ENCODE data around the gene SLC66A2.

SLC66A2 gene

DNA sequence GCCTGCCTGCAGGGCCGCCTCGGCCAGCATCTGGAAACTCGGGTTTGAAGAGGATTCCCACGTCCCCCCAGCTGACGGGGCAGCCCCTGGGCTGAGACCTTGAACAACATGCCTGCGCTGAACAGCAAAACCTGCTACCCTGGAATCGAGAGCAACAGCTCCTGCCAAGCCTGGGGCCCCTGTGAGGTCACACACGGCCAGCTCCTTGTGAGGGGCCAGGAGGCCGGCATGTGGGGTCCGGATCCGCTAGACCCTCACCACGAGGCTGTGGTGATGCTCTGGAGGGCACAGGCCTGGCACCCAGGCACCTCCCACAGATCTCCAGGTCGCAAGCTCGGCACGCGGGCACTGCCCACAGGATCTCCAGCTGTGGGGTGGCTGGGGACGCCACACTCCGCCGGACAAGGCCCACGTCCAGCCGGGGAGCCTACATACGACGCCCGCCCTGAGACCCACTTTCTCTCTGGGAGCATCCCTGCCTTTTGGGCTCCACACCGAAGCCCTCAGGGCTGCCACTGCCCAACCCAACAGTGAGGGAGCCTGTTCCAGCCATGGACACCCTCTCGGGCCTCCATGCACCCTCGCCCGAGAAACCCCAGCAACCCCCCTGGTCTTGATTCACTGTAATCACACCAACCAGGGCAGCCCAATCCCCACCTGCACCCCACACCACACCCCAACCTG is 34.1 kb downstream of the SLC66A2 start:
- DNase-seq, result no peak

DNA sequence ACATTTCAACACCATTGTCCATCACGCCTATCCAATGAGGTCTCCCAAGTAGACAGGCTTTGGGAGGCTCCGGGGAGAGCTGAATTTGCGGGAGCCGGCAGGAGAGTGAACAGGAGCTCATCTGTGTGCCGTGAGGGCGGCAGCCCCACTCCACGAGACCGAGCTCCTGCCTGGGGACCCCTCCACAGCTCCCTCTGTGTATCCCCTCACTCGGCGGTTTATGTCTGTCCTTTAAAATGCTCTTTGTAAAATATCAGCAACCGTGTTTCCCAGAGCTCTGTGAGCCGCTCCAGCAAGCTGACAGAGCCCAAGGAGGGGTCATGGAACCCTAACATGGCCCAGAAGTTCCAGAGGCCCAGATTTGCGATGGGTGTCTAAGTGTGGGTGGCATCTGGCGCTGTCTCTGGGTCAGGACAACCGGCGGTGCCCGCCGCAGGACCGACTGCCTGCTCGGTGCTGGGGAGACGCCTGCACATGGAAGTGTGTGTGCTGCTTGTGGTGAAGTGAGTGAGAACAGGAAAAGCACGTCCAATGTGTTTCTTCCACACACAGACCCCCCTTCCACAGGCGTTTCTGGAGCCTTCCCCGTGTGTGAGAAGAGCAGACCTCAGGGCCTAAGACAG is 34.8 kb downstream of the SLC66A2 start:
- DNase-seq, result no peak

DNA sequence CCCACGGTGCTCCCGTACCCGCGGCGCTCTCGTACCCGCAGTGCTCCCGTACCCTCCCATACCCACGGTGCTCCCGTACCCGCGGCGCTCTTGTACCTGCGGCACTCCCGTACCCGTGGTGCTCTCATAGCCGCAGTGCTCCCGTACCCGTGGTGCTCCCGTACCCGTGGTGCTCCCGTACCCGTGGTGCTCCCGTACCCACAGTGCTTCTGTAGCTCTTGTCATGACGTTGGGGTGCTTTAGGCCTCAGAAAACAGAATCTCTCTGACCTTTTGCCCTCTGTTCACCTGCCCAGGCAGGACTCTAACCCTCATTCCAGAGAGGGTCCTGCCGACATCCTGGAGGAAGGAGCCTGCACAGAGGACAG is 35.3 kb downstream of the SLC66A2 start:
- DNase-seq, result no peak

DNA sequence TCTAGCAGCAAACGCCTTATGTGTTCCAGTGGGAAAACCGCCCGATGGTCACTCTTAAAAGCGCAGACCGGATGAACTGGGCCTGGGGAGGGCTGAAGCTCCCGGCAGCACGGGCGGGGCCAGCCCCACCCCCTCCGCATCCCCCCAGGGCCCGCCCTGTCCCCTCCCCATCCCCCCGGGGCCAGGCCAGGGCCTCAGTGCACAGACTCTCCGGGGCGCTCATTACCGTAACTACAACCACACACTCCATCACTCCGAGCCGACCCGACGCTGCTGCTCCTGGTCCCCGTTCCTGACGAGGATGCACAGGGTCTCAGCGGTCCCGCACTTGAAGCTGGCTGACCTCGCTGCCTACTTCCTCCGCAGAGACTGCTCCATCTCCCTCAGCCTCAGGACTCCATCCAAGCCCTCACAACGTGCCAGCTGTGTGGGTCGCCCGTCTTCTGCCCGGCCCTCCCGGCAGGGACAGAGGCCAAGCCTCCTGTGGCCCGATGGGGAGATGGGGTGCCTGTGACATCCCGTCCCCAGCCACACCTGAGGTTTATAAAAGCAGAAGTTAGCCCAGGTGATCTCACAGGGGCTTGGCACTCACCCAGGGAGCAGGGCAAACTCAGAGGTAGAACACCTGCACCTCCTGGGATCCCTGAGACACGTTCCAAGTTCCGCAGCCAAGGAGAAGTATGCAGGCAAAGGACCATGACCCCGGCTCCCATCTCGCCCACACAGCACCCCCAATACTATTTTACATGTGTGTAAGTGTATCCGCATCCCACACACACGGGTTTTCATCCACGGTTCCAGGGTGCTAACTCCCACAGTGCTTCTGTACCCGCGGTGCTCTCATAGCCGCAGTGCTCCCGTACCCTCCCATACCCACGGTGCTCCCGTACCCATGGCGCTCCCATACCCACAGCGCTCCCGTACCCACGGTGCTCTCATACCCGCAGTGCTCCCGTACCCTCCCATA is 36.0 kb downstream of the SLC66A2 start:
- no peak for DNase-seq

DNA sequence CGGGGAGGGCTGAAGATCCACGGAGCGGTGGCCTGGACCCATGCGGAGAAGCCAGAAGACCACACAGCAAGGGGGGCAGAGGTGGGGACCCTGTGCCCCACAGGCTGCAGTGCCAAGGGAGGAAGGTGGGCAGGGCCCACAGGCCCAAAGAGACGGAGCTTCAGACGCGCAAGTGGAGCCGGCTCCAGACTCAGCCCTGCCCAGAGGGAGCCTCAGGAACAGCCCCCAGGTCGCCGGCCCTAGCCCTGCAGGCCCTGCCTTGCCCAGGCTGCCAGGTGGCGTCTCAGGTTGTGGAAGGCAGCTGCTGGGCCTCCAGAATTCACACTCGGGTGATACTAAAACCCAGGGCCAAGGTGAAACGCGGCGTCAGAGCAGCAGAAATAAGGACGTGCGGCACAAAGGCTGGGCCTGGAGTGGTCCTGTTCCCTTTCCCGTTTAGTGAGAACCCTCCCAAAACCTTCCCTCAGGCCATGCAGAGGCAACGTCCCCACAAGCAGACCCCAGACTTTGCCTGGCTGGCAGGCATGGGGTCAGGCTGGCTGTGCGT is 36.8 kb downstream of the SLC66A2 start:
- DNase-seq, result no peak

DNA sequence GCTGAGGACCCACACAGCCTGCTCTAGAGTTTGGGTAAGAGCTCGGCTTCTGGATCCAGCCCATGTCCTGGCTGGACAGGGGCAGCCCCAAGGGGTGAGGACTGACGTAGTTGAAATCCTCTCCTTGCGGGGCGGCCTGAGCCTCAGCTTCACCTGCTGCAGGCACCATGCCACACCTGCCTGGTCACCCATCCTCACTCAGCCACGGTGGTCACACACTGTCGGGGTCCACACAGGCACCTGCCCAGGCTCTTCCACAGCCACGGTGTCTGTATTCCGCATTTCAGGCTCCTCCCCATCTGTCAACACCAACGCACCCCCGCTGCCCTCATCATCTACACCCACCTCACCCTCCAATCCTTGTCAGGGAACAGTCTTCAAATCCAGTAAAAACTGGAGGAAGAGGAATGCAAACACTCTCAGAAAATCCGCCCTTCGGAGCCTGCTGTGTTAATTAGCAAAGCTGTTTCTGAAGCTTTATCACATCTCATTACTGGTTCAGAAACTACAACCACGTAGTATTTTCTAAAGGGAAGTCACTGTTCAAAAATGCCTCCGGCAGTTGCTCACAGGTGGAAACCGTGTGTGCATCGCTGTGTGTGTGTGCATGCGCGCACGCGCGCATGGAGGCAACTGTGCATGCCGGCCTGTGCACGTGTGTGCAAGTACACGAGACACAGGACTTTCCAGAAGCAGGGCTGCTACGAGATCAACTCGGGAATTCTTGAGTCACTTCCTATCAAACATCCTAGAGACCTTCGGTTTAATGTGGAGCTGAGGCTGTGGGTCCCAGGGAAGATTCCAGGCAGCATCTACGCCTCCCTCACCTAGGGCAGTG is 38.2 kb downstream of the SLC66A2 start:
- DNase-seq, result no peak

DNA sequence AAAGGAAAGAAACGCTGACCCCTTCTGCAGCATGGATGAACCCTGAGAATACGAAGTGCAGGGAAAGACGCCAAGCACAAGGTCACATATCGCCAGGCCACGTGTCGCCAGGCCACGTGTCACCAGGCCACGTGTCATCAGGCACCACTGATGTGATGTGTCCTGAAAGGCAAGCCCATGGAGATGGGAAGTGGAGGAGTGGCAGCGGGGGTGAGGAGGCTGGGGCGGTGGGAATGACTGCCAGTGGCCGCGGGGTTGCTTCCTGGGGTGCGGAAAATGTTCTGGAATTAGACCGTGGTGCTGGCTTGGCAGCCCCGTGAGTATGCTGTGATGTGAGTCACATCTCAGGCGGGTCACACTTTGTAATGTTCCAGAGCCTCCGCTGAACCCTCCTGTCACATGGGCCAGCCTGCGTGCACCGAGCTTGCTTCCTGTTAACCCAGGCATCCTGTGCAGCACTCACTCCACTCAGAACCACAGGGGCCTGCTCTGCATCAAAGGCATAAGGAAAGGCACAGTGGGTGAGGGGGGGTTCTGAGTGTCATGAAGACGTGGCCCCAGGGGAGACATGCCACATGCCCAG is 39.0 kb downstream of the SLC66A2 start:
- DNase-seq, result no peak

DNA sequence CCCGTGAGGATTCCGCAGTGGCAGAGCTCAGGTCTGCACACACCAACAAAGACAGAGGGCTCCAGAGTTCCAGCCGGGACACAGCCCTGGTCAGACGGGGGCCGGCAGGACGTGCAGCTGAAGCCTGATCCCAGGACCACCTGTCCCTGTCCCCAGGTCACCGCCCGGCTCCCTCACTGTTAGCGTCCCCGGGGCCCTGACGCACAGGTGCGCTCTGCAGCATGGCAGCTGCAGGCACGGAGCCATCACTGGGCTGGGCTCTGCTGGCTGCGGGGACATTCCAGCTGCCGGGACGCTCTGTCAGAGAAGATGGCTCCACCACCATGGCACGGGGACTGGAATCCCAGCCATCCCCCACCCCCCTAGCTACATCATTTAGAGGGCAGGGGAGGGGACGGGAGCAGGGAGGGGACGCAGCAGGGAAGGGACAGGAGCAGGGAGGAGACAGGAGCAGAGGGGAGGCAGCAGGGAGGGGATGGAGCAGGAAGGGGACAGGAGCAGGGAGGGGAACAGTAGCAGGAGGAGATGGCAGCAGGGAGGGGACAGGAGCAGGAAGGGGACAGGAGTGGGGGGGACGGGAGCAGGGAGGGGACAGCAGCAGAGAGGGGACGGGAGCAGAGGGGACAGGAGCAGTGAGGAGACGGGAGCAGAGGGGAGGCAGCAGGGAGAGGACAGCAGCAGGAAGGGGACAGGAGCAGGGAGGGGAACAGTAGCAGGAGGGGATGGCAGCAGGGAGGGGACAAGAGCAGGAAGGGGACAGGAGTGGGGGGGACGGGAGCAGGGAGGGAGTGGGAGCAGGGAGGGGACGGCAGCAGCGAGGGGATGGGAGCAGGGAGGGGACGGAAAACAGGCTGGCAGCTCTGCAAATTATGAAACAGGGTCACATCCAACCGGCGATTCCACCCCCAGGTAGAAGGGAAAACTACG is 39.8 kb downstream of the SLC66A2 start:
- no peak for DNase-seq

DNA sequence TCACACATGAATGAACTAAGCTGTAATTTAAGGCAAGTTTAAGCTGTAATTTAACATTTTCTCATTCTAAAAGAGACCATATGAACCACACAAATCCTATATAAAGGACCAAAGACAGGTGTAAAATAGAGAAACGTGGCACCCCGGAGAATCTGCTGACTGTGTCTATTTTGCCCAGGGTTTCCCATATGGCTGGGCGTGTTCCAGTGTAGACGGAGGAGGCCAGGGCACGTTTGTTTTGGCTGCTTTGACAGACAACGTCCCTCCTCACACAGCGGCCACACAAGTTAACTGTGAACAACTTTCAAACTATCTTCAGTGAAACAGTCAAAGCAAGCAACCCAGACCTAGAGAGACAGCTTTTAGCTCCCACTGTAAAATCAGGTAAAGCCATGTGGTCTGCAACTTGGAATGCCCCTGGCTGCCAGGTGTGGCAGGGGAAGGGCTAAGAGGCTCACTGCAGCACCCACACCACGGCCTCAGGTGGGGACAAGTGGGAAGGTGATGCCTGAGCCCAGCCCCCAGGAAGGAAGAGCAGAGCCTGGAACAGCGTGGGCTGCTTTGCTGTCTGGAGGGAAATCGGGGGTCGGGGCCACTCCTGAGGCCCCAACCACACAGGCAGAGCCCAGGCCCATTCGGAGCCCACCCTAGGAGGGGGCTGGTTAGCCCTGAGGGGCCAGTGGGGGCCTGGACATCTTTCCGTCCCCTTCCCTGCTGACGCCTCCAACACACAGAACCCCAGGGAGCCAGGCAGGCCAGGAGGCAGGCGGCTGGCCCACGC is 40.7 kb downstream of the SLC66A2 start:
- DNase-seq, result no peak

DNA sequence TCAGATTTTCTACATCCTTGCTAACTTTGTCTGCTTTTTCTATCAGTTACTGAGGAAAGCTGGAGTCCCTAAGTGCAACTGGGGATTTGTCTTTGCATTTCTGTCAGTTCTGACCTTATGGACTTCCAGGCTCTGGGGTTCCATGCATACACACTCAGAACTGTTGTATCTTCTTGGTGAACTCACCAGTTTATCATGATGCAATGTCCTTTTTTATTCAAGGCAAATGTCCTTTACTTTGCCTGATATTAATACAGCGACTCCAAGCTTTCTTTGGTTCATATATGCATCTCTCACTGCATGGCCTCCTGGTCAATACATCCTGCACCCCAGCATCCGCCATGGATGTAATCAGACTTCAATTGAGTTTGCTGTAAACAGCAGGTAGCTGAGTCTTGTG is 44.7 kb downstream of the SLC66A2 start:
- DNase-seq, result no peak

DNA sequence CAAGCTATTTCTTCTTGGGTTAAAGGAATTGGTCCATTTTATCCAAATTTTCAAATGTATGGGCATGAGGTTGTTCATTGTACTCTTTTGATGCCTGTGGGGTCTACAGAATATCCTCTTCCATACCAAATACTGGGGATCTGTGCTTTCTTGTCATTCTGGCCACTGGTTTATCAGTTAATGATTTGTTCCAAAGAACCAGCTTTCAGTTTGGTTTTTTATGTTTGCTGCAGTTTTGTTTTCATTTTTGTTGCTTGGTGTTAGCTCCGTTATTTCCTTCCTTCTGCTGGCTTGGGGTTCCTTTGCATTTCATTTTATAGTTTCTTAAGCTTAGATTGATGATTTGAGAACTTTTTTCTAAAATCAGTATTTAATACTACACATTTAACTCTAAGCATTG is 45.5 kb downstream of the SLC66A2 start:
- DNase-seq, result no peak

DNA sequence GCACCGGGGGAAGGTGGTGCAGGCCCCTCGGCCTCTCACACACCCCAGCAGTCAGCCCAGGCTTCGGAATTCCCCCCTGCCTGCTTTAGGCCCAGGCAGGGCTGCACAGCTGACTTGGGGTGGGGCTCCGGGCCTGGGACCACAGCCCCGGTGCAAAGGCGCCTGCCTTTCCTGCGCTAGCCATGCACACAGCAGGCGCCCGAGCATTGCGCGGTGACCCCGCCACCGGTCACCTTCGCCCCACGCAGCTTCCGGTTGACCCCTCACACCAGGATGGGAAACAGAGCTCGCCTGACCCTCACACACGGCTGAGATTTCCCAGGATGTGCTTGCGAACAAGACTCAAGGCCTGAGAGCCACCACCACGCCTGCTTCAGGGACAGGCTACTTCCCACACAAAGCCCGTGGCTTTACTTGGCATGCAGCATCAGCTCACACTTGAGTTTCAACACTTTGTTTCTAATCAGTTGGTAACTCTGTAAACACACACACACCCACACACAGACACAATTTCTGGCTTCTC is 46.0 kb downstream of the SLC66A2 start:
- DNase-seq, result no peak

DNA sequence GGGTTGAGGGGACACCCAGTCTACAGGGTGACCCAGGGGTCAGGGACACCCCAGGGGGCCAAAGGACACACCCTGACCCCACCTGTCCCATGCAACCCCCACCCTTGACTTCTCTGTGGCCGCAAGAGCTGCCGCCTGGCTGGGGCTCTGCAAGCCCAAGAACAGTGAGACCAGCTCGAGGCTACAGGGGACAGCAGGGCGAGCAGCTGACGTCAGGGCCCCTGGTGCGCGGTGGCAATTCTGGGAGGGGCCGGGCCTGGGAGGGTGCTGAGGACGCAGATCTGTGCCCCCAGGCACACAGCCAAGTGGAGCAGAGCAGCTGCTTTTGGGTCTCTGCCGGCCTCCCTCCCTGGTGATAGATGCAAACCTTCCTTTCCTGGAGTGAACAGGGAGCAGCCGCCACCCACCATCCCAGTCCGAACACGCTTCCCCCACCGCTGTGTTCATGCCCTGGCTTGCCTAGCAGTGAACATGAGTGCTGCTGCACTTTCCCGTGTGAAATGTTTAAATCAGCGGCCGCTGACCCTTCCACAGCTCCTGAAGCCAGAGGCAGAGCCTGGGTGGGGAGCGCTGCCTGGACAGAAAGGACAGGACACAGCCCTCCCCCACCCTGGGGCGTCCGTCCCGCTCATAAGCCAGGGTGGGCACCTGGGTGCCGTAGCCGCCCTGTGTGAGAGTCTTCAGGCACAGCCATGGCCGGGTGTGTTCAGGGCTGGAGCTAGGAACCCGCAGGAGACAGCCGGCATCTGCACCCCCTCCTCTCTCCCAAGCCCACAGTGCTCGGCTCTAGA is 46.9 kb downstream of the SLC66A2 start:
- DNase-seq, result no peak

DNA sequence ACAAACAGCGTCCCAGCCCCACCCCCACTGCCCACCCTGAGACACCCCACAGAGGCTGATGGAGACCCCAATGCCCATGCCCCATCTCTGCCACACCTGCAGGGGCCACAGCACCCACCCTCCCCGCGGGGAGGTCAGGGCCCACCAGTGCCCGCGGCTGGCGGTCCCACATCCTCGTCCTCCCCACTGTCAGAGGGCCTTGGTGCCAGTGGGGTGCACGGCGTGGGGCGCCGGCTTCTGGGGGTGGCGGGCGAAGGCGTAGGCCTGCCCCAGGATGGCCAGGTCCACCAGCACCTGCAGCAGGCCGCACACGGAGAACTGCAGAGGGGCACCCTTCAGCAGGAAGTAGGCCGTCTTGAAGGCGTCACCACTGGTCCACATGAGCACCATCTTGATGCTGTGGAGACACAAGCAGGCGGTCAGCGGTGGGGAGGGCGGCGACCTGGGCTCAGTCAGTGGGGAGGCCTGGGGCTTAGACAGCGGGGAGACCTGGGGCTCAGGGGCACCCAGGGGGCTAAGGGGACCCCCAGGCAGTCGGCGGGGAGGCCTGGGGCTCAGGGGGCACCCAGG is 47.6 kb downstream of the SLC66A2 start:
- no peak for DNase-seq

DNA sequence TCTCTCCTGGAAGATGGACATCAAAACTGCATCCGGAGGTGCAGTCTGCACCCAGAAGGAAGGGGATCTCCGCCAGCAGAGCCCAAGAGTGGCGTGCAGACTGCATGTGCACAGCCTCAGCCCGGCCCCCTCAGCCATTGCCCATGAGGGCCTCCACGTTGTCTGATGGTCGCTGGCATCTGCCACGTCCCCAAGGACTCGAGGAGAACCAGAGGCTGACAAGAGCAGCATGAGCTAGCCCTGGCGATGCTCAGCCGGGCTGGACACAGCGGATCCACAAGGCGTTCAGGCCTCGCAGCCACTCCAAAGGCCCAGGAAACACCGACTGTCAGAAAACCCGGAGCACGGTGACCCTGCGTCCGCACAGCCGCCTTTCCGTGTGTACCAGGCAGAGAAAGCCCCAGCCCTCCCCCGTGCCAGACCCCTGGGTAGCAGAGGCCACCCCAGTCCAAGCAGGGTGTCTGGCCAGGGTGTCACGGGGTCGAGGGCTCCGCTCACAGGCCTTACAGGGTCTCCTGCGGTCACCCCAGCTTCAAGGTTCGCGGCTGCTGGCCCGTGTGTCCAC is 48.3 kb downstream of the SLC66A2 start:
- no peak for DNase-seq

DNA sequence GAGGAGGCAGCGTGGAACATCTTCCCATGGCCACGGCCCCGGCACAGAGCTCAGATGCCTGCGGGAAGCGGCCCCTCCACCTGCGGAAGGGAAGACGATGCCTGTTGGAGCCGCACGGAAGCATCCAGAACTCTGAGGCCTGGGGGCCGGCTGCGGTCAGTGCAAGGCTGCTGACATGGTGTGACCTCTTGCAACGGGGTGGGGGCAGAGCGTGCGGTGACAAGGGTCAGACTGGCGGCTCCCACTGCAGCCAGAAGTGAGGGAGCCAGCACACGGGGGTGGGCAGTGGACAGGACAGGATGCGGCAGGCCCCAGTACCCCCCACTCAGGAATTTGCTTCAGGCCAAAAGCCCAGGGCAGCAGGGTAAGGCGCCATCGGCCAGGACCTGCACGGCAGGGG is 48.8 kb downstream of the SLC66A2 start:
- no peak for DNase-seq

DNA sequence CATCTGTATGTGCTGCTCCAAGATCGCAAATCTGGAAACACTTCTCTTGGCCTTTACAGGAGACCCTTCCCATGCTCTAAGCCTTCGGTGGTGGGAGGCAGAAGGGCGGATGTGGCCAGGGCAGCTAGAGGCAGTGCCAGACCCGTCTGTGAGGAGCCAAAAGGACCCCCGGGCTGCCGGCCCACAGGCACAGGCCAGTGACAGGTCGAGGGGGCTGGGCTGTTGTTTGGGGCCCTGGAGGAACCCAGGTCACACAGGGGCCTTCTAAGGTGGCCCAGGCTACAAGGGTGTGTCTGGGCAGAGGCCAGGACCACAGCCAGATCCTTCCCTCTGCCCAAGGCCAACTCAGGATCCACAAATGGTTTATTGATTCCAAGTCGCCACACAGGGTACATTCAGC is 49.4 kb downstream of the SLC66A2 start:
- DNase-seq, result no peak

DNA sequence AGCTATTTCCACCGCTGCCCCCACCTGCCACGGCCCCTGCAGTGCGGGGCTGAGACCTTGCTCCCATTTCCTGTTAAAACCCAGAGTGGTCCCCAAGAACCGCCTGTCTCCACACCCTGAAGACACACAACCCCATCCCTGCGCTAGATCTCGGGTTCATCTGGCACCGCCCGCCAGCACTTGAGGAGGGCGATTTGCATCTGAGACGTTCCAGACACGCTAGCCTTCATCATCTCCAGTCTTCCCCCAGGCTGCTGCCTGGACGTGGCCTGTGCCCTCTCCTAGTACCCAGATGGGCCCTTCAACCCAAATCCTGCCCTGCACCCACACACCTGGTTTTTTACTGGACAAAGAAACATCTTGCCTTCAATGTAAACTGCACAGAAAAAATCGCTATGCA is 49.8 kb downstream of the SLC66A2 start:
- no peak for DNase-seq

Measured in NCI-H226 (cell line).